Measurements from ENCODE around the gene MBOAT1. TPM values are rescaled to one million over a fixed set of nuclear protein-coding genes. Genes with fewer than 3 reads are reported as not detected.

MBOAT1 gene
- total and polyA plus RNA-seq, 9 donors, result 8.5 to 30.2 (median 12.7) TPM

- TF ChIP-seq CTCF (IDR thresholded peaks at IDR 0.05) (no peak), POLR2A (IDR thresholded peaks at IDR 0.05) (no peak), EP300 (IDR thresholded peaks at IDR 0.05) (no peak)
- no peak for DNase-seq
- Histone ChIP-seq H3K36me3 (no peaks in the 10 kb centered on the region), H3K4me1 (ENCODE audit: insufficient read depth) (no peaks in the 10 kb centered on the region), H3K27me3 (peaks cover 3% of the 10 kb centered on the region), H3K9me3 (no peaks in the 10 kb centered on the region), H3K27ac (no peak overlapping the region), H3K4me3 (no peak overlapping the region)
- 91 to 93% (median 91%) methylated on average over 2 of the region's 2 CpGs for WGBS, 3 donors
- intact Hi-C loops (cut with DNase I), result no loop called here
Measured at GRCh38 chr6:20227350-20227749, 15.1 kb upstream of the MBOAT1 start.

- H3K4me1 ChIP-seq (ENCODE audit: insufficient read depth), result no peaks in the 10 kb centered on the region
- no peaks in the 10 kb centered on the region for H3K9me3 ChIP-seq
- H3K27me3 ChIP-seq, result peaks cover 3% of the 10 kb centered on the region
- intact Hi-C loops (cut with DNase I), result no loop called here
- no peak overlapping the region for H3K27ac ChIP-seq
- no peak for DNase-seq
- whole genome bisulfite sequencing, 3 donors, result 65 to 76% (median 71%) methylated on average over 1 of the region's 1 CpG
- H3K36me3 ChIP-seq, result no peaks in the 10 kb centered on the region
- no peak overlapping the region for H3K4me3 ChIP-seq
- no peak for TF ChIP-seq EP300 (IDR thresholded peaks at IDR 0.05)
- no peak for TF ChIP-seq POLR2A (IDR thresholded peaks at IDR 0.05)
- TF ChIP-seq CTCF (IDR thresholded peaks at IDR 0.05), result no peak
Measured at GRCh38 chr6:20223141-20223540, 10.9 kb upstream of the MBOAT1 start.

GRCh38 chr6:20221421-20221820 is 9.2 kb upstream of the MBOAT1 start:
- intact Hi-C loops (cut with DNase I), result no loop called here
- peaks cover 3% of the 10 kb centered on the region for H3K4me1 ChIP-seq (ENCODE audit: insufficient read depth)
- no peak for TF ChIP-seq POLR2A (IDR thresholded peaks at IDR 0.05)
- TF ChIP-seq EP300 (IDR thresholded peaks at IDR 0.05), result no peak
- TF ChIP-seq CTCF (IDR thresholded peaks at IDR 0.05), result no peak
- H3K27me3 ChIP-seq, result no peaks in the 10 kb centered on the region
- 77 to 87% (median 84%) methylated on average over 3 of the region's 3 CpGs for WGBS, 3 donors
- no peaks in the 10 kb centered on the region for H3K36me3 ChIP-seq
- H3K9me3 ChIP-seq, result no peaks in the 10 kb centered on the region
- H3K27ac ChIP-seq, result no peak overlapping the region
- no peak for DNase-seq
- no peak overlapping the region for H3K4me3 ChIP-seq

- H3K36me3 ChIP-seq, result no peaks in the 10 kb centered on the region
- intact Hi-C loops (cut with DNase I), result no loop called here
- WGBS, 3 donors, result 83 to 89% (median 85%) methylated on average over 3 of the region's 3 CpGs
- H3K27me3 ChIP-seq, result no peaks in the 10 kb centered on the region
- H3K4me1 ChIP-seq (ENCODE audit: insufficient read depth), result peaks cover 3% of the 10 kb centered on the region
- no peak for DNase-seq
- H3K27ac ChIP-seq, result no peak overlapping the region
- no peak overlapping the region for H3K4me3 ChIP-seq
- no peak for TF ChIP-seq POLR2A (IDR thresholded peaks at IDR 0.05)
- TF ChIP-seq CTCF (IDR thresholded peaks at IDR 0.05), result no peak
- TF ChIP-seq EP300 (IDR thresholded peaks at IDR 0.05), result no peak
- H3K9me3 ChIP-seq, result no peaks in the 10 kb centered on the region
Measured at GRCh38 chr6:20220359-20220758, 8.1 kb upstream of the MBOAT1 start.
